ENCODE measurements around the gene TMEM242. TPM values are rescaled to one million over a fixed set of nuclear protein-coding genes. Genes with fewer than 3 reads are reported as not detected.

The TMEM242 gene
- total and polyA plus RNA-seq, 7 donors, result 7.8 to 14.8 (median 14.0) TPM

- WGBS, 3 donors, result 91 to 94% (median 92%) methylated on average over 14 of the region's 14 CpGs
- no peaks in the 10 kb centered on the region for H3K36me3 ChIP-seq (ENCODE audit: insufficient read depth in 1 of 2, low read depth in 1 of 2)
- no peak overlapping the region for H3K4me3 ChIP-seq
- TF ChIP-seq CTCF (IDR thresholded peaks at IDR 0.05), result no peak
- peaks cover 7% of the 10 kb centered on the region for H3K9me3 ChIP-seq
- no peaks in the 10 kb centered on the region for H3K27me3 ChIP-seq (ENCODE audit: insufficient read depth in 3 of 3, low read length in 2 of 3)
- ATAC-seq (no peak), DNase-seq (no peak)
- intact Hi-C loops (cut with DNase I), result no loop called here
- H3K27ac ChIP-seq, result no peak overlapping the region
- peaks cover 21% of the 10 kb centered on the region for H3K4me1 ChIP-seq
These were observed 76.4 kb downstream of the TMEM242 start for GRCh38 chr6:157246771-157247484.

- peaks cover 7% of the 10 kb centered on the region for H3K9me3 ChIP-seq
- no peak overlapping the region for H3K4me3 ChIP-seq
- intact Hi-C loops (cut with DNase I), result no loop called here
- no peak for TF ChIP-seq CTCF (IDR thresholded peaks at IDR 0.05)
- H3K27ac ChIP-seq, result no peak overlapping the region
- peaks cover 29% of the 10 kb centered on the region for H3K4me1 ChIP-seq
- peak; percentile 58 to 73 for DNase-seq
- ATAC-seq, result no peak
- no peaks in the 10 kb centered on the region for H3K27me3 ChIP-seq (ENCODE audit: insufficient read depth in 3 of 3, low read length in 2 of 3)
- 82 to 86% (median 83%) methylated on average over 21 of the region's 21 CpGs for WGBS, 3 donors
- H3K36me3 ChIP-seq (ENCODE audit: insufficient read depth in 1 of 2, low read depth in 1 of 2), result no peaks in the 10 kb centered on the region
These were observed 77.2 kb downstream of the TMEM242 start for GRCh38 chr6:157246048-157246630.

GRCh38 chr6:157245436-157245835 is 77.9 kb downstream of the TMEM242 start:
- 67 to 71% (median 68%) methylated on average over 13 of the region's 13 CpGs for WGBS, 3 donors
- TF ChIP-seq CTCF (IDR thresholded peaks at IDR 0.05), result no peak
- Histone ChIP-seq H3K4me1 (peaks cover 33% of the 10 kb centered on the region), H3K27ac (no peak overlapping the region), H3K36me3 (ENCODE audit: insufficient read depth in 1 of 2, low read depth in 1 of 2) (no peaks in the 10 kb centered on the region), H3K27me3 (ENCODE audit: insufficient read depth in 3 of 3, low read length in 2 of 3) (no peaks in the 10 kb centered on the region), H3K4me3 (no peak overlapping the region), H3K9me3 (peaks cover 7% of the 10 kb centered on the region)
- intact Hi-C loops (cut with DNase I), result no loop called here
- DNase-seq (no peak), ATAC-seq (no peak)

- Histone ChIP-seq H3K9me3 (peaks cover 7% of the 10 kb centered on the region), H3K27ac (peak overlapping the region; percentile 68), H3K4me3 (no peak overlapping the region), H3K4me1 (peaks cover 39% of the 10 kb centered on the region), H3K36me3 (ENCODE audit: insufficient read depth in 1 of 2, low read depth in 1 of 2) (no peaks in the 10 kb centered on the region), H3K27me3 (ENCODE audit: insufficient read depth in 3 of 3, low read length in 2 of 3) (no peaks in the 10 kb centered on the region)
- DNase-seq (no peak), ATAC-seq (no peak)
- 63 to 71% (median 63%) methylated on average over 4 of the region's 4 CpGs for WGBS, 3 donors
- no peak for TF ChIP-seq CTCF (IDR thresholded peaks at IDR 0.05)
- intact Hi-C loops (cut with DNase I), result no loop called here
These were observed 78.5 kb downstream of the TMEM242 start for GRCh38 chr6:157244780-157245179.
